ENCODE results near the gene SPPL2B. TPM values are rescaled to one million over a fixed set of nuclear protein-coding genes. Genes with fewer than 3 reads are reported as not detected.

Gene SPPL2B
- total RNA-seq, 2 donors from 2014 or later: 75.8 to 202 TPM

GRCh38 chr19:2341982-2342381 lies 13.5 kb downstream of the SPPL2B start:
- Histone ChIP-seq H3K36me3 (replicated peaks in 1 of 2; ENCODE audit: insufficient read depth in 1 of 2, low read depth in 2 of 2) (peaks cover 0 to 8% of the 10 kb centered on the region in 2 donors), H3K4me3 (no peak overlapping the region), H3K4me1 (peaks cover 10% of the 10 kb centered on the region), H3K9me3 (no peaks in the 10 kb centered on the region), H3K27me3 (no peaks in the 10 kb centered on the region), H3K27ac (no peak overlapping the region)
- WGBS, 2 donors: 88 to 89% methylated on average over 10 to 15 of the region's 15 CpGs
- TF ChIP-seq, protein P1, sequence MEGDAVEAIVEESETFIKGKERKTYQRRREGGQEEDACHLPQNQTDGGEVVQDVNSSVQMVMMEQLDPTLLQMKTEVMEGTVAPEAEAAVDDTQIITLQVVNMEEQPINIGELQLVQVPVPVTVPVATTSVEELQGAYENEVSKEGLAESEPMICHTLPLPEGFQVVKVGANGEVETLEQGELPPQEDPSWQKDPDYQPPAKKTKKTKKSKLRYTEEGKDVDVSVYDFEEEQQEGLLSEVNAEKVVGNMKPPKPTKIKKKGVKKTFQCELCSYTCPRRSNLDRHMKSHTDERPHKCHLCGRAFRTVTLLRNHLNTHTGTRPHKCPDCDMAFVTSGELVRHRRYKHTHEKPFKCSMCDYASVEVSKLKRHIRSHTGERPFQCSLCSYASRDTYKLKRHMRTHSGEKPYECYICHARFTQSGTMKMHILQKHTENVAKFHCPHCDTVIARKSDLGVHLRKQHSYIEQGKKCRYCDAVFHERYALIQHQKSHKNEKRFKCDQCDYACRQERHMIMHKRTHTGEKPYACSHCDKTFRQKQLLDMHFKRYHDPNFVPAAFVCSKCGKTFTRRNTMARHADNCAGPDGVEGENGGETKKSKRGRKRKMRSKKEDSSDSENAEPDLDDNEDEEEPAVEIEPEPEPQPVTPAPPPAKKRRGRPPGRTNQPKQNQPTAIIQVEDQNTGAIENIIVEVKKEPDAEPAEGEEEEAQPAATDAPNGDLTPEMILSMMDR (IDR thresholded peaks at IDR 0.05): no peak
- DNase-seq: no peak
- intact Hi-C loops (cut with DNase I): no loop called here
- no peak for ATAC-seq

- peaks cover 3% of the 10 kb centered on the region for H3K4me1 ChIP-seq
- TF ChIP-seq, protein P1 (IDR thresholded peaks at IDR 0.05): no peak
- TF ChIP-seq POLR2A (IDR thresholded peaks at IDR 0.05): no peak
- H3K27ac ChIP-seq: no peak overlapping the region
- H3K36me3 ChIP-seq (replicated peaks in 1 of 2; ENCODE audit: insufficient read depth in 1 of 2, low read depth in 2 of 2): peaks cover 0 to 8% of the 10 kb centered on the region in 2 donors
- intact Hi-C loops (cut with DNase I): no loop called here
- ATAC-seq (no peak), DNase-seq (no peak)
- 87 to 100% methylated on average over 7 to 17 of the region's 29 CpGs for WGBS, 2 donors
- H3K9me3 ChIP-seq: no peaks in the 10 kb centered on the region
- no peak overlapping the region for H3K4me3 ChIP-seq
- H3K27me3 ChIP-seq: no peaks in the 10 kb centered on the region
Observed at GRCh38 chr19:2342656-2343288, 14.3 kb downstream of the SPPL2B start.

- Histone ChIP-seq H3K4me1 (no peaks in the 10 kb centered on the region), H3K9me3 (no peaks in the 10 kb centered on the region), H3K27ac (no peak overlapping the region), H3K27me3 (no peaks in the 10 kb centered on the region), H3K36me3 (replicated peaks in 1 of 2; ENCODE audit: insufficient read depth in 1 of 2, low read depth in 2 of 2) (peaks cover 0 to 8% of the 10 kb centered on the region in 2 donors), H3K4me3 (no peak overlapping the region)
- intact Hi-C loops (cut with DNase I): no loop called here
- ATAC-seq (no peak), DNase-seq (no peak)
- 91 to 97% methylated on average over 22 to 28 of the region's 31 CpGs for WGBS, 2 donors
- TF ChIP-seq, protein P1 (IDR thresholded peaks at IDR 0.05): no peak
- no peak for TF ChIP-seq POLR2A (IDR thresholded peaks at IDR 0.05)
Observed at GRCh38 chr19:2343289-2343982, 15.0 kb downstream of the SPPL2B start.

- Histone ChIP-seq H3K27me3 (no peaks in the 10 kb centered on the region), H3K9me3 (no peaks in the 10 kb centered on the region), H3K4me3 (no peak overlapping the region), H3K4me1 (no peaks in the 10 kb centered on the region), H3K27ac (no peak overlapping the region), H3K36me3 (replicated peaks in 1 of 2; ENCODE audit: insufficient read depth in 1 of 2, low read depth in 2 of 2) (peaks cover 0 to 8% of the 10 kb centered on the region in 2 donors)
- no peak for DNase-seq
- no peak for ATAC-seq
- WGBS, 2 donors: 91 to 94% methylated on average over 16 to 22 of the region's 24 CpGs
- TF ChIP-seq POLR2A (IDR thresholded peaks at IDR 0.05): no peak
- TF ChIP-seq, protein P1 (IDR thresholded peaks at IDR 0.05): no peak
- intact Hi-C loops (cut with DNase I): no loop called here
Observed at GRCh38 chr19:2344381-2344870, 15.9 kb downstream of the SPPL2B start.

All from body of pancreas (tissue), 4 donors.